Stimulated activated CD4-positive, alpha-beta T cell treated with anti-CD3 and anti-CD28 coated beads, Interleukin-12 subunit alpha, Interleukin-12 subunit beta, amount 100 ng/mL, for 48 hours (primary cell): ENCODE measurements around the gene SERPINA5.
A peak's percentile ranks its signal among the peaks of the same experiment; 100 is the strongest.

Experiments
- DNase-seq, 3 donors: peaks; one replicate each; pipeline ENCODE4 v3.0.0-alpha.2; 2020; ENCODE audit warnings: low read depth in 2 of 3, low spot score in 1 of 3

The SERPINA5 gene

DNA sequence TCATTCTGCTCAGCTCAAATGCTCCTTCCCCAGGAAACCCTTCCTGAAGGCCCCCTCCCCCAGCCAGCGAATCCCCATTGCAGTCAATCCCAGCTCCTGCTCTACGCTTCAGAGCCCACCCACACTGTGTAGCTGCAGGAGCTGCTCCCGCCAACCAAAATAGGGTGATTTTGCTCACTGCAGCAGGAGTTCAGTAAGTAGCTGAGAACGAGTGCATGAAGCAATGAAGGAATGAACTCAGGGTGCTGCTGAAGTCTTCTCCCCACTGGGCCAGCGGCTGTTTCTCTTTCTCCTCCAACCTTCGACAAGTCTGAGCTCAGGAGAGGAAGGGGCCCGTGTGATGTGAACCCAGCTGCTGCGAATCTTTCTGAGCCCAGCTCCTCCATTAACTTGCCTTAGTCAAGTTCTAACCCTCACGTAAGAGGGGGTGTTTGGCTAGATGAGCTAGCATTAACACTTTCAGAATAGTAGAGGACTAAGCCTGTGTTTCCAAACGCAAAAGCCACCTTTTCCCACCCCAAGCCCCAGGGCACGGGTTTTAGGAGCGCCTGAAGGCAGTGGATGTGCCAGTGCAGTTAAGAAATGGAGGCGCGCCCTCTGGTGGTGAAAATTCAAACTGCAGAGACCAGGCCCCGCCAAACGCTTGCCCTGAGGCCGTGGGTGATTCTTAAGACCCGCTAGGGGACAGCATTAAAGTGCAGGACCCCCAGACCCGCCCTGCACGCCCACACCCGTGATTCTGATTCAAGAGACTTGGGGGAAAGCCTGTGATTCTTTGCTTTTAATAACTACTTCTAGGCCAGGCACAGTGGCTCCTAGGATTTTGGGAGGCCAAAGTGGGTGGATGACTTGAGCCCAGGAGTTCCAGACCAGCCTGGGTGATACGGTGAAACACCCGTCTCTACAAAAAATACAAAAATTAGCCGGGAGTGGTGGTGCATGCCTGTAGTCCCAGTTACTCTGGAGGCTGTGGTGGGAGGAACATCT is 31.9 kb upstream of the SERPINA5 start:
- peak; percentile 39 to 63 (median 49) for DNase-seq

DNA sequence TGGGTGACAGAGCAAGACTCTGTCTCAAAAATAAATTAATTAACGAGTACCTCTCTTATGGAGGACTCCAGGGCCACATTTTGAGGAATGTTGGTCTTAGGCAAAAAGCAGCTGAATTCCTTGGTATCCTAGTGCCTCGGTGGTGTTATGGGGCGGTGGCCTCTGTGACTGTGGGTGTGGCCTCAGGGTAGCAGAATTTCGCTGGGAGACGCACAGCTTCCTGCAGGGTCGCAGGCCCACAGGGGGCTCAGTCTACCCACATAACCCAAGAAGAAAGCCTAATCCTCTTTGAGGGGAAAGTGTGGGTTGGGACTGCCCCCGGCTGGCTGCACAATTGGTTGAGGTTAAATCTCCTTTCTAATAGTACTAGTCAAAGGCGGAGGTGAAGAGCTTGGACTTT is 31.2 kb upstream of the SERPINA5 start:
- no peak for DNase-seq

DNA sequence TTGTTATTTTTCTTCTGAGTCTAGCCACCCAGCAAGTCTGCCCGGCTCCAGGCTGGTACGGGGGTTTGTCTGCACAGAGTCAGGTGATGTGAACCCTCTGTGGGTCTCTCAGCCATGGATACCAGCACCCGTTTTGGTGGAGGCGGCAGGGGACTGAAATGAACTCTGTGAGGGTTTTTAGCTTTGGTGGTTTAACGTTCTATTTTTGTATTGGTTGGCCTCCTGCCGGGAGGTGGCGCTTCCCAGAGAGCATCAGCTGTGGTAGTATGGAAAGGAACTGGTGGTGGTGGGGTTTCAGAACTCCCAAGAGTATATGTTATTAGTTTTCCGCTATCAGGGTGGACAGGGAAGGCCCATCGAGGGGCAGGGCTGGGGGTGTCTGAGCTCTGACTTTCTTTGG is 25.2 kb upstream of the SERPINA5 start:
- no peak for DNase-seq

DNA sequence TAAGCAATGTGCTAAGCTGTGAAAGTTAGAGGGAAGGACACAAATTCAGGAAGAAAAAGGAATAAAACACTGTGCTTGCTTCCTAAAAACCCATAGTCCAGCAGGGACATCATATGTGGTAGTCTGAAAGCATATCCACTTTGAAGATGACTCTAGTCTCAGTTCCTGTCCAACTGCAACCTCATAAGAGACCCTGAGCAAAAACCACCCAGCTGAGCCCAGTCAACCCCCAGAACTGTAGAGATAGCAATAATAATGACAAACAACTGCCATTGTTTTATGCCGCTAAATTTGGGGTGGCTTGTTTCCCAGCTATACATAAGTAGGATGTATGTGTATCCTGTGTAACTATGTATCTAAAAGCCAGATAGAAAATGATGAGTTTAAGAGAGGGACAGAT is 23.9 kb upstream of the SERPINA5 start:
- DNase-seq, result no peak

DNA sequence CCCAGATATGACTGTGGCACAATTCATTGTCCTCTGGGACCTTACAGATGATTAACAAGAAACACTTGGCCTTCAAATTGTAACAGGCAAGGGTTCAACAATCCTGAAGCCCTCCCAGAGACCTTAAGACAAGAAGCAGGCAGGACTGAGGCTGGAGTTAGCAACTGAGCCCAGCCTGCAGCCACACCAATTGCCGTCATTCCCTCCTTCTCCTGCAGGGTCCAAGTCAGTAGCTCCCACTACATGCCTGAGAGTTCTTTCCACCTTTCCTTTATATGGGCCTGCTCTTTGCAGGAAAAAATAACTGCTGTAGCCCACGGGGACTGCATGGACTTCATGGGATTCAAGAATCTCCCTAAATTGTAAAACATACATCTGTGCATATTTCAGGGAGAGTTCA is 22.4 kb upstream of the SERPINA5 start:
- DNase-seq, result no peak

DNA sequence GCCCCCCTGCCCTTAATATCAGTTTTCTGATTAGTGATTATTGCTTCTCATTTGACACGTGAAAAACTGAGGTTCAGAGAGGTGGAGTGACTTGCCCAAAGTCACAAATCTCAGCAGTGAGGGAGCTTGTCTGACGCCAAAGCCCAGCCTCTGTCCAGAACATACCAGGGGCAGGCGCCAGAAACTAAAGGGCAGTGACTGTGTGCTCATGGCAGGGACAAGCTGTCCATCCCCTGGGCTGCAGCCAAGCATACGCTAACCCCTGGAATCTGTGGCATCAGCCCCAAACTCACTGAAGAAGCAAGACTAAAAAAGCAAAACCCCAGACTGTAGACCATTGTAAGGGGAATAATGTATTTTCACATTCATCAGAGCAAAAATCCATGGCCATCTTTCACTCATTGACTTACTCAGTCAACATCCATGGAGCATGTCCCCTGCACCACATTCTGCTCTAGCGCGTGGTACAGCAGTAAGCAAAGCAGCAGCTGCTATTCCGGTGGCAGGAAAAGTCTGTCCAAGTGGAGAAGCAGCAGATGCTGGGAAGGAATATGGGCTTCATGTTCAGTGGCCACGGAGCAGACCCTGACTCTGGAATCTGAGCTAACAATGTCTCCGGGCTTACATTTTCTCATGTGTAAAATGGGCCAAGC is 21.5 kb upstream of the SERPINA5 start:
- DNase-seq, result no peak

DNA sequence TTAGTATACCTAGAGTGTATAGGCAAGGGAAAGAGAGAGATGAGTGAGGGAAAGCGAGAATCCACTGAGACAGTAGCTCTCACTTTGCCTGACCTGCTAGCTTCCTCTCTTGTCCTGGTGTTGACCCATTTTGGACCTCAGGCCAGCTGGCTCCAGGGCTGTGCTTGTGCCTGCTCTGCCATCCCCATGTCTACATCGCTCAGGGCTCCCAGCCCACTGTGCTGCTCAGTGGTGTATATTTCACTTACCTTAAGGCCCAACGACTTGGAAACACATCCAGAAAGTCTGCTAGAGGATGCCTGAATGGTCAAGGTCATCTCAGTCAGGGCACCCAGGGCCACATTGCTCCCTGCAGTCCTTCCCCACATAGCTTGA is 20.9 kb upstream of the SERPINA5 start:
- no peak for DNase-seq

DNA sequence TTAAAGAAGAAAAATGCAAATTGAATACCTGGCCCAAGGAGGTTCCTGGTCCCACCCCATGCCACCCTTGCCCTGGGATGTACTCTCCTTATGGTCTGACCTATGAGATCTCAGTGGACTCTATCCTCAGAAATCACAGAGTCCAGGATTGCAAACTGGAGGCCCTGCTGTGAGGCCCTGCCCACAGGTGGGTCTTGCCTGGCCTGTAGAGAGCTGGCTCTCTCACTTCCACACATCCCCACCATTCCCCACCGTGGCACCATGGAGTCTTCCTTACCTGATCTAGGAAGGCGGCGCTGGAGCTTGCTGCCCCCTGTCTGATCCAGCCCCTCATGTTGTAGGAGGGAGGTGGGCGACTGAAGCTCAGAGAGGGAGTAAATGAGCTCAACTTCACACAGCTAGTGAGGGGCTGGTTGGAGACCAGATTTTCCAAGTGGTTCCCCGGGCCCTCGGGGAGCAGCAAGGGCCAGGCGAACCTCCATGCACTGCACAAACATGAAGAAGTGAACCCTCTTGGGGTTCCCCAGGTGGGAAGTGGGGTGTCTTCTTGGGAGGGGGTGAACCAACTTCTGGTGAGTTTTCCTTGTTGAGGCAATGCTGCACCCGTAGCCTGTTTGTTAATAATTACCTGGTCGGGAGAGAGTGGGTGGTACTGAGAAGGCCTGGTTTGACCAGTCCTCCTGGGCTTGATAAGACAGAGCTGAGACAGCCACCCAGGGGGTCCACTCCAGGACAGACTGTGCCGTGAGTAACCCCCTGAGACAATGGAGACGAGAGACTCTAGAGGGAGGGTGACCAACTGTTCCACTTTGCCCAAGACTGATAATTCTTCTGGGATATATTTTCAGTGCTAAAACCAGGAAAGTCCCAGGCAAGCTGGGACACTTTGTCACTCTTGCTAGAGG is 20.2 kb upstream of the SERPINA5 start, which contains the start of gene SERPINA4:
TSS of gene SERPINA4 (plus strand) at position 692 of the 905 bp plus-strand sequence. CDS start 2,041 bp downstream, outside the sequence.
- no peak for DNase-seq

DNA sequence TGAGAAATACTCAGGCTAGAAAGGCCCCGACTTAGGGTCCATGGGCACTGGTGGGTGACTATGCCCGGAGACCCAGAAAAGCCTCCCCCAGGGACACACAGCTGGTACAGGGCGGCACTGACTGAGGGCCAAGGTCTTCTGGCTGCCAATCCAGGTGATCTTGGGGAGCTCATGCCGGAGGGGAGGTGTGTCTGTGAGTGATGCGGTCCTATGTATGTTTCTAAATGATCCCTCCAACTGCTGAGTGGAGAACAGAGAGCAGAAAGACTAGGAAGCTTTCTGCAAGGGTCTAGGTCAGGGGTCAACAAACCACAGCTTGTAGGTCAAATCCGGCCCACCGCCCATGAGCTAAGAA is 19.6 kb upstream of the SERPINA5 start:
- no peak for DNase-seq

DNA sequence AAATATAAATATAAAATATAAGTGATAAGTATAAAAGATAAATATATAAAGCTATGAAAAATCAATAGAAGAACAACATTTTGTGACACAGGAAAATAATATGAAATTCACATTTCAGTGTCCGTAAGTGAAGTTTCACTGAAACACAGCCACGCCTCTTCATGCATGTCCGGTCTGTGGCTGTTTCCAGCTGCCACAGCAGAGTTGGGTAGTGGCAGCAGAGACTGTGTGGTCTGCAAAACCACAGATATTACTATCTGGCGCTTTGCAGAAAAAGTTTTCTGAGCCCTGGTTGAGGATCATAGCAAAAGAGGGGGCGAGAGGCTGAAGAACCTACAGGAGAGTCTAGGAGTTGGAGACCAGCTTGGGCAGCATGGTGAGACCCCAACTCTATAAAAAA is 19.2 kb upstream of the SERPINA5 start:
- DNase-seq, result no peak

DNA sequence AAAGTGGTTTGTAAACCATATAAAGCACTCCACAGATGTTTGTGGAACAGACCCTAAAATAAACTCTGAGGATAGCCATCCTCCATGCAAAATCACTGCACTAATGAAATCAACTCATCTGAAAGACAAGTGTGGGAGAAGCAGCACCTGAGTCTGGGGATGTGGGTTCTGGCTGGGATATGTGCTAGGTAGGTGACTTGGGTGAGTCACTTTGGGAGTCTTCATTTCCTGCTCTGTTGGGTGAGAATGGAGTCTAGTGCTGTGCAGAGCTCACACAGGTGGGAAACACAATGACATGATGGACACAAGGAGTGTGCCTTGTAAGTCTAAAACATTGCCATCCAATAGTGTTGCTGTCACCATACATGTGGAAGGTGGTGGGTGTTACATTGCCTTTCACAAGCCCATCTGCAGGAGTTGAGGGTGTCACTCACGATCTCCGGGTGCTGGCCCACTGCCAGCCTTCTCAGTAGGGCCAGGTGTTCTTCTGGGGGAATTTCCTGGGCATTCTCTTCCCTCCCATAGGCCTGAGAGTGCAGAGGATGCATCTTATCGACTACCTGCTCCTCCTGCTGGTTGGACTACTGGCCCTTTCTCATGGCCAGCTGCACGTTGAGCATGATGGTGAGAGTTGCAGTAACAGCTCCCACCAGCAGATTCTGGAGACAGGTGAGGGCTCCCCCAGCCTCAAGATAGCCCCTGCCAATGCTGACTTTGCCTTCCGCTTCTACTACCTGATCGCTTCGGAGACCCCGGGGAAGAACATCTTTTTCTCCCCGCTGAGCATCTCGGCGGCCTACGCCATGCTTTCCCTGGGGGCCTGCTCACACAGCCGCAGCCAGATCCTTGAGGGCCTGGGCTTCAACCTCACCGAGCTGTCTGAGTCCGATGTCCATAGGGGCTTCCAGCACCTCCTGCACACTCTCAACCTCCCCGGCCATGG is 18.0 kb upstream of the SERPINA5 start:
- DNase-seq, result no peak

DNA sequence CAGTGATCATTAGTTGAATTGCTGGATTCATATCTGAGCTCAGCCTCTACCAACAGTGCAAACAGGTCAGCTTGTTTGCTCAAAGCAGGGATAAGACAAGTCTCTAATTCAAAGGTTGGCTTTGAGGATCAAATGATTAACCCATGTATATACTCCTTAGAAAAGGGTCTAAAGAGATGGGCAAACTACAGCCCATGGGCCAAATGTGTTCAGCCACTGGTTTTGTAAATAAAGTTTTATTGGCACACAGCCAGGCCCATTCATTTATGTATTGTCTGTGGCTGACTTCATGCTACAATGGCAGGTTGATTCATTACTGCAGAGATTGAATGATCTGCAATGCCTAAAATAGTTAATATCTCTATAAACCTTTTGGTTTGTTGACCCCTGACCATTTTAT is 16.8 kb upstream of the SERPINA5 start:
- DNase-seq, result no peak

DNA sequence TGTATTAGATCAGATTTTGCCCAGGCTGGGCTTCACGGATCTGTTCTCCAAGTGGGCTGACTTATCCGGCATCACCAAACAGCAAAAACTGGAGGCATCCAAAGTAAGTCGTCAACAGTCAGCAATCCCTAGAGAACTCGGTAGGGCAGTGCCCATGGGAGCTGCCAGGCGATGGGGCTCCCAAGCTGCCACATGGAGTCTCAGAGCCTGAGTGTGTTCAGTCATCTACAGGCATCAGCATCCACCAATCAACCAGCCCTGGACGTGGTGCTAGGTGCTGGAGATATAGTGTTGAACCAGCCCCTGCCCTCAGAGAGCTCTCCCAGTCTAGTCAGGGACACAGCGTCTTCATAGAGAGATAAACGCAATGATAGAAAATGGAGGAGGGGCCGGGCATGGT is 13.0 kb upstream of the SERPINA5 start:
- DNase-seq, result no peak

DNA sequence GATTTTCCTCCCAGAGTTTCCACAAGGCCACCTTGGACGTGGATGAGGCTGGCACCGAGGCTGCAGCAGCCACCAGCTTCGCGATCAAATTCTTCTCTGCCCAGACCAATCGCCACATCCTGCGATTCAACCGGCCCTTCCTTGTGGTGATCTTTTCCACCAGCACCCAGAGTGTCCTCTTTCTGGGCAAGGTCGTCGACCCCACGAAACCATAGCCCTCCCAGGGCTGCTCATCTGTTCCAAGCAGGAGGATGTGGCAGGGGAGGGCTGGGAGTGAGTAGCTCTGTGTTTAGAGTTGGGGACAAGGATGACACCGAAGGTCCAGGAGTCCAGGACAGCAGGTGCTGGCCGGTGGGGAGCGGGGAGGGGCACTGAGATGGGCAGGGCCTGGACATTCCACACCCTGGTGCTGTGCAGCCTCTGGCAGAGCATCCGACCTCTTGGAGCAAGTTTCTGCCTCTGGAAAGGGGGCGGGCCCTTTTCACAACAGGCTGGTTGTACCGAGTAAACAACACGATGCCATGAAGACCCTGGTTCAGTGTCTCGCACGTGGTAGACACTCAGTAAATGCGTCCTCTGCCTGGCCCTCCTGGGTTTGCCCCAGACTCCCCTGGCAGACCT is 11.7 kb upstream of the SERPINA5 start:
- no peak for DNase-seq

DNA sequence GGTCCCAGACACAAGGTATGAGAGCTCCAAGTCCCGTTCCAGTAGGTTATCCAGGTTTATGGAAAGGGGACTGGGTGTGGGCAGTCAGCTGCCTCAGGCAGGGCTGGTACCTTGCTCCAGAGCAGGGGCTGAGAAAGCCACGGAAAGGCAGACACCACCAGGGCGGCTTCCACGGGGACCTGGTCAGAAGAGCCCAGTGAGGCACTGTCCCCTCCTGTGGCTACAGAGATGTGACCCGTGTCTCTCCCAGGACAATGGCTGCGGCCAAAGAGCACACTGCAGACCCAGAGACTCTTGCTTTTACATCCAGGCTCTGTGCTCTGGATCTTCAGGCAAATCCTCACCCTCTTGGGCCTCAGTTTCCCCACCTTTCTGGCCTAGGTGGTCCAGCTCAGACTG is 11.2 kb upstream of the SERPINA5 start:
- DNase-seq, result no peak

DNA sequence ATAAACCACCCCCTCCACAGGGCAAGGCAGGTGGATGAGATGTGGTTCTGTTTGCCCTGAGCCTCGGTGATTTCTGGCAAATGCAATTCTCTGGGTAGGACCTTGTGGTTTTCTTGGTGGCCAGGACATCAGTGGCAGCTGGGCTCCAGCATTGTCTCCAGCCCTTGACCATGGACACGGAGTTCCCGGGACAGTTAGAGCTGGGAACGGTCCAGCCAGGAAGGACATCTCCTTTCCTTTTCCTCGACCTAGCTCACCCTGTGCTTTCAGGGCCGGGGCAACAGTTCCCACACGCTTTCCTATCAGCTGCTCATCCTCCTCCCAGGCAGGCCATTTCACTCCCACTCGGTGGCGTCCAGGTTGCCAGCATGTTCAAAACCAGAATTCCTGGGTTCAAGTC is 10.8 kb upstream of the SERPINA5 start:
- DNase-seq, result no peak

DNA sequence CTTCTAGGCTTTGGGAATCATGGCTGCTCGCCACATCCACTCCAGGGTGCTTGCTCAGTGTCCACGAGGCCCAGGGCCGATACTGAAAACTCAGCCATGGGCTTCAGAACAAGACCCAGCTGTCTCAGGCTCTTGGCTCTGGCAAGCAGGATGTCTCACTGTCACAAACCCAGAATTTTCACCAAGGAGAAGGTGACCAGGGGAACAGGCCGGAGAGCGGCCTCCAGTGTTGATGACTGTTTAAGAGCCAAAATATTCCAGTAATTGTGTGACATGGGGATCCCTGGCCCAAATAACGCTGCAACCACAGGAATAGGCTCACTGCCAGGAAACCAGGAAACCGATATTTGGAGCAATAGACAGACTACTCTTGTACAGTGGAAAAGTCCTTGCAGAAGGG is 9.8 kb upstream of the SERPINA5 start:
- no peak for DNase-seq

DNA sequence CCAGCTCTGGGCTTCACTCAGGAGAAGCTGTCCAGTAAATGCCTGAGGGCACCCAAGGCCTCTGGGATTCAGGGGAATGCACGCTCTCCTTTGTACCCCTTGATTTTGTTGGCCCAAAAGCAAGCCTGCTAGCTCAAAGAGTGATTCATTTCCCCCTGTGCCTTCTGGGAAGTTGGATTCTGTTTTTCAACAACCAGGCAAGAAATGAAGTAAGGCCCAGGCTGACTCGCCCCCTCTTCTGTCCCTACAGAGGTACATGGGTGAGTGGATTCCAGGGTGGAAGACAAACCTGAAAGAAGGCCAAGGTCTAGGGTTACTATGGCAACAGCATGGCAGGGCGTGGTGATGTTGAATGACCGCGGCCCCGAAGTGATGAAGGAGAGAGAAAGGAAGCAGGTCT is 9.3 kb upstream of the SERPINA5 start:
- no peak for DNase-seq

DNA sequence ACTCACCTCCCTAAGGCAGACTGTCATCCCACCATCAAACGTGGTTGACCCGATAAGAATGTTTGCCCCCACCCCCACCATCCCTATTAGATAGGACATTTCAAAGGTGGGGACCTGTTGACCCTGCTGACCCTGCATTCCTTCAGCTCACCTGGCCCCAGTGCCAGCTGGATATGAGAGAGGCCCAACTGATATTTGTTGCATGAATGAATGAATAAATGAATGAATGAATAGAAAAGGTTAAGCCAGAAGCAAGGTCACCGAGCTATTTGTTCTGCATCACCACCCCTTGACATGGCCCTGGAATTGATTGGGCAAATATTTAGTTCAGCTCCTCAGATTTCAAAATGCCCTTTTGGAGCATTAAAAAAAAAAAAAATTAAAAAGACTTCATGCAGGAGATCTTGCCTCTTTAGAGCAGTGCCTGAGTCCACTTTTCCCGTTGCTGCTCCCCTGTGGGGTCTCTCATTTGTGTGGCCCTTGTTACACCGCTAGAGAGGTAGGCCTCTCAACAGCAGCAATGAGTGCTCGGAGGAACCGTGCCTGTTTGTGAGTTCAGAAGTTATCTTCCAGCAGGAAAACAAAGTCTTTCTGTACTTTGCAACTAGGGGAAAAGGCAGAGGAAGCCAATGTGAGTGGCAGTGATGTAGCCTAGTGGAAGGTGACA is 8.5 kb upstream of the SERPINA5 start:
- no peak for DNase-seq
